WTC11 (cell line): ENCODE data around the gene SLC25A22. TPM values are rescaled to one million over a fixed set of nuclear protein-coding genes. Genes with fewer than 3 reads are reported as not detected.
A peak's percentile ranks its signal among the peaks of the same experiment; 100 is the strongest.

Source experiments
- ATAC-seq: fragments of 200-7000 bp; cut with Tn5 transposase; 2 replicates; pipeline ENCODE4 v1.10.0; 2021; ENCODE audit warnings: mild to moderate bottlenecking, moderate library complexity
- CTCF ChIA-PET: fragments of 300-600 bp; sonication (Branson Sonifier 250); formaldehyde crosslinking; loops from one replicate; lab custom pipeline; 2021; ENCODE audit warnings: antibody characterized with exemption; lab: Charles Lee
- POLR2A ChIA-PET: fragments of 350-600 bp; sonication (Branson Sonifier 250); formaldehyde crosslinking; loops from one replicate; lab custom pipeline; 2021; ENCODE audit warnings: antibody characterized with exemption; lab: Charles Lee
- DNase-seq: peaks from one replicate; pipeline ENCODE4 v3.0.0; 2021; ENCODE audit warnings: low spot score
- H3K27ac Mint-ChIP-seq: 2 replicates; pipeline ENCODE4 v1.8.0; 2021; ENCODE audit warnings: mixed read lengths
- H3K27me3 Mint-ChIP-seq: 2 replicates; pipeline ENCODE4 v1.8.0; 2021; ENCODE audit warnings: low read depth, mild to moderate bottlenecking, moderate library complexity, mixed read lengths
- H3K36me3 Mint-ChIP-seq: 2 replicates; pipeline ENCODE4 v1.8.0; 2021; ENCODE audit warnings: mixed read lengths
- H3K4me1 Mint-ChIP-seq: 2 replicates; pipeline ENCODE4 v1.8.0; 2022; ENCODE audit warnings: mixed read lengths
- H3K4me3 Mint-ChIP-seq: 2 replicates; pipeline ENCODE4 v1.8.0; 2021; ENCODE audit warnings: mild to moderate bottlenecking, moderate library complexity, mixed read lengths
- H3K9me3 Mint-ChIP-seq: 2 replicates; pipeline ENCODE4 v1.8.0; 2021; ENCODE audit warnings: mixed read lengths
- AFF4 ChIP-seq: sonication (generic); formaldehyde crosslinking; IDR thresholded peaks from 2 replicates; pipeline ENCODE4 v1.8.1; 2023; ENCODE audit warnings: mild to moderate bottlenecking, missing genetic modification reagents, borderline replicate concordance
- E2F5 ChIP-seq: sonication (generic); formaldehyde crosslinking; IDR thresholded peaks from 2 replicates; pipeline ENCODE4 v1.8.1; 2022; ENCODE audit warnings: mild to moderate bottlenecking, moderate library complexity, missing genetic modification reagents
- ESRRA ChIP-seq: sonication (generic); formaldehyde crosslinking; IDR thresholded peaks from 2 replicates; pipeline ENCODE4 v1.8.1; 2022; ENCODE audit warnings: mild to moderate bottlenecking, missing genetic modification reagents, borderline replicate concordance
- FOXP4 ChIP-seq: sonication (generic); formaldehyde crosslinking; IDR thresholded peaks from 2 replicates; pipeline ENCODE4 v1.8.0; 2022; ENCODE audit warnings: mild to moderate bottlenecking, missing genetic modification reagents
- GTF2I ChIP-seq: fragments of 250-450 bp; sonication (Bioruptor Pico); conservative IDR thresholded peaks from 2 replicates; pipeline ENCODE4 v1.4.0; 2021; ENCODE audit warnings: mild to moderate bottlenecking
- KAT7 ChIP-seq: sonication (generic); formaldehyde crosslinking; IDR thresholded peaks from 2 replicates; pipeline ENCODE4 v1.8.1; 2023; ENCODE audit warnings: missing genetic modification reagents, mild to moderate bottlenecking, borderline replicate concordance
- MAX ChIP-seq: sonication (generic); formaldehyde crosslinking; IDR thresholded peaks from 2 replicates; pipeline ENCODE4 v1.8.0; 2022; ENCODE audit warnings: mild to moderate bottlenecking, missing genetic modification reagents
- MLX ChIP-seq: sonication (generic); formaldehyde crosslinking; IDR thresholded peaks from 2 replicates; pipeline ENCODE4 v1.8.1; 2023; ENCODE audit warnings: mild to moderate bottlenecking, missing genetic modification reagents, moderate library complexity
- MYBL2 ChIP-seq: sonication (generic); formaldehyde crosslinking; IDR thresholded peaks from 2 replicates; pipeline ENCODE4 v1.8.1; 2023; ENCODE audit warnings: mild to moderate bottlenecking, moderate library complexity, missing genetic modification reagents
- SMAD3 ChIP-seq: sonication (generic); formaldehyde crosslinking; IDR thresholded peaks from 2 replicates; pipeline ENCODE4 v1.8.0; 2022; ENCODE audit warnings: missing genetic modification reagents, mild to moderate bottlenecking, borderline replicate concordance
- SMAD4 ChIP-seq: sonication (generic); formaldehyde crosslinking; IDR thresholded peaks from 2 replicates; pipeline ENCODE4 v1.8.0; 2022; ENCODE audit warnings: mild to moderate bottlenecking, missing genetic modification reagents
- TEAD1 ChIP-seq: sonication (generic); formaldehyde crosslinking; IDR thresholded peaks from 2 replicates; pipeline ENCODE4 v1.8.0; 2022; ENCODE audit warnings: mild to moderate bottlenecking, missing genetic modification reagents
- ZBTB21 ChIP-seq: sonication (generic); formaldehyde crosslinking; IDR thresholded peaks from 2 replicates; pipeline ENCODE4 v1.8.1; 2023; ENCODE audit warnings: mild to moderate bottlenecking, missing genetic modification reagents, borderline replicate concordance
- ZNF423 ChIP-seq: fragments of 250-450 bp; sonication (Bioruptor Pico); IDR thresholded peaks from 2 replicates; pipeline ENCODE4 v2.1.2; 2022; ENCODE audit warnings: mild to moderate bottlenecking, moderate library complexity
- ZNF512 ChIP-seq: sonication (generic); formaldehyde crosslinking; IDR thresholded peaks from 2 replicates; pipeline ENCODE4 v1.8.1; 2022; ENCODE audit warnings: missing genetic modification reagents, borderline replicate concordance
- total RNA-seq: library from RNA; stranded (reverse); gene quantifications from 3 replicates; pipeline ENCODE4 v1.2.3, GENCODE V29; 2021

Gene SLC25A22
- total RNA-seq, 1 experiment from 2014 or later: 44.8 TPM

GRCh38 chr11:829847-830294 is 31.8 kb upstream of the SLC25A22 start (continued):
- TF ChIP-seq MLX (no peak), E2F5 (CRISPR knock-in tag) (peak; percentile 44; the same call in 1 of the 2 replicates), FOXP4 (CRISPR knock-in tag) (peak; percentile 70), ZNF423 (no peak), AFF4 (CRISPR knock-in tag) (0 out of 2 replicates have a peak, but pooled peaks have one; percentile 17), MYBL2 (peak; percentile 69; the same call in 1 of the 2 replicates), ZBTB21 (peak; percentile 80; the same call in 1 of the 2 replicates), SMAD3 (CRISPR knock-in tag) (peak; percentile 7; the same call in 1 of the 2 replicates), MAX (CRISPR knock-in tag) (peak; percentile 47; the same call in 1 of the 2 replicates), TEAD1 (CRISPR knock-in tag) (peak; percentile 75; the same call in 1 of the 2 replicates), ZNF512 (no peak)

- ChIA-PET CTCF (interaction anchor here (0.5 to 7.7 kb wide), 8 partner anchors 9 to 698 kb away, joined by 3 to 82 read pairs (median 12); partner anchors contain the start of genes PNPLA2, POLR2L and TSPAN4), POLR2A (interaction anchor here (0.6 to 4.7 kb wide), 7 partner anchors 10 to 214 kb away, joined by 3 to 38 read pairs (median 5); partner anchors contain the start of genes IRF7, PNPLA2, RPLP2 and TSPAN4)
- peak; percentile 60 for DNase-seq
- no peaks in the 10 kb centered on the region for H3K36me3 Mint-ChIP-seq
- peaks cover 33% of the 10 kb centered on the region for H3K27me3 Mint-ChIP-seq
- ATAC-seq: peak; percentile 0; the same call in 1 of the 2 replicates
- peaks cover 48% of the 10 kb centered on the region for H3K4me1 Mint-ChIP-seq
- no peak overlapping the region for H3K27ac Mint-ChIP-seq
- no peaks in the 10 kb centered on the region for H3K9me3 Mint-ChIP-seq
- peak overlapping the region; percentile 76 for H3K4me3 Mint-ChIP-seq
- TF ChIP-seq SMAD4 (CRISPR knock-in tag): no peak
- no peak for TF ChIP-seq KAT7 (CRISPR knock-in tag)
- TF ChIP-seq E2F5 (CRISPR knock-in tag): no peak
- TF ChIP-seq GTF2I (CRISPR knock-in tag): no peak
- no peak for TF ChIP-seq AFF4 (CRISPR knock-in tag)
- 0 out of 2 replicates have a peak, but pooled peaks have one; percentile 7 for TF ChIP-seq SMAD3 (CRISPR knock-in tag)
- TF ChIP-seq ZNF512: no peak
- 0 out of 2 replicates have a peak, but pooled peaks have one; percentile 36 for TF ChIP-seq ESRRA (CRISPR knock-in tag)
- 0 out of 2 replicates have a peak, but pooled peaks have one; percentile 76 for TF ChIP-seq MAX (CRISPR knock-in tag)
- 0 out of 2 replicates have a peak, but pooled peaks have one; percentile 4 for TF ChIP-seq MYBL2
Observed at GRCh38 chr11:829176-829846, 31.2 kb upstream of the SLC25A22 start.
